GM18526 (cell line): ENCODE results near the gene IL20RA.

Experiments used
- POLR2A ChIP-seq: IDR thresholded peaks from 3 replicates; pipeline ENCODE4 v1.6.1; 2011; ENCODE audit not compliant: insufficient read length; ENCODE audit errors: extremely low read depth

The IL20RA gene

GRCh38 chr6:137000825-137001224 is 43.9 kb downstream of the IL20RA start:
- TF ChIP-seq POLR2A: no peak

- no peak for TF ChIP-seq POLR2A
Measured at GRCh38 chr6:136995521-136995920, 49.2 kb downstream of the IL20RA start.

GRCh38 chr6:136994782-136995181 is 50.0 kb downstream of the IL20RA start:
- no peak for TF ChIP-seq POLR2A

GRCh38 chr6:136992113-136992512 is 52.7 kb downstream of the IL20RA start:
- TF ChIP-seq POLR2A: no peak

GRCh38 chr6:136991646-136992045 is 53.1 kb downstream of the IL20RA start:
- no peak for TF ChIP-seq POLR2A

- TF ChIP-seq POLR2A: no peak
Measured at GRCh38 chr6:136990754-136991153, 54.0 kb downstream of the IL20RA start.

GRCh38 chr6:136990242-136990578 is 54.6 kb downstream of the IL20RA start:
- TF ChIP-seq POLR2A: no peak

- no peak for TF ChIP-seq POLR2A
Measured at GRCh38 chr6:136989571-136990241, 55.1 kb downstream of the IL20RA start.

- TF ChIP-seq POLR2A: no peak
Measured at GRCh38 chr6:136987526-136987925, 57.2 kb downstream of the IL20RA start.

GRCh38 chr6:136985502-136985901 is 59.3 kb downstream of the IL20RA start:
- no peak for TF ChIP-seq POLR2A

GRCh38 chr6:136984578-136984977 is 60.2 kb downstream of the IL20RA start:
- TF ChIP-seq POLR2A: no peak

- no peak for TF ChIP-seq POLR2A
Measured at GRCh38 chr6:136983687-136984086, 61.1 kb downstream of the IL20RA start.

GRCh38 chr6:136982928-136983327 is 61.8 kb downstream of the IL20RA start:
- TF ChIP-seq POLR2A: no peak

- no peak for TF ChIP-seq POLR2A
Measured at GRCh38 chr6:136980070-136980469, 64.7 kb downstream of the IL20RA start.

GRCh38 chr6:136979206-136979605 is 65.6 kb downstream of the IL20RA start:
- TF ChIP-seq POLR2A: no peak

GRCh38 chr6:136977075-136977474 is 67.7 kb downstream of the IL20RA start:
- no peak for TF ChIP-seq POLR2A

- no peak for TF ChIP-seq POLR2A
Measured at GRCh38 chr6:136975089-136975715, 69.6 kb downstream of the IL20RA start.
